ENCODE data around the gene OR3A2.
"Not testable (repeated sequence)": the region's sequence is repeated elsewhere in the genome, so short reads cannot be mapped to it uniquely, and the experiment has no call there.

OR3A2 gene

GRCh38 chr17:3308603-3309002 is 77.5 kb downstream of the OR3A2 start:
- no peak for TF ChIP-seq CTCF (IDR thresholded peaks at IDR 0.05)
- no peaks in the 10 kb centered on the region for H3K36me3 ChIP-seq
- H3K27me3 ChIP-seq = no peaks in the 10 kb centered on the region
- no peak overlapping the region for H3K27ac ChIP-seq
- H3K9me3 ChIP-seq = no peaks in the 10 kb centered on the region
- H3K4me3 ChIP-seq = no peak overlapping the region
- no peaks in the 10 kb centered on the region for H3K4me1 ChIP-seq
- intact Hi-C loops (cut with DNase I; ENCODE audit: low total_unique reads) = no loop called here
- no peak for DNase-seq

- Histone ChIP-seq H3K27ac (no peak within 1 kb of the TSS), H3K4me3 (no peak within 1 kb of the TSS), H3K9me3 (no peaks in the 10 kb centered on the region), H3K27me3 (no peaks in the 10 kb centered on the region), H3K4me1 (no peaks in the 10 kb centered on the region), H3K36me3 (no peaks in the 10 kb centered on the region)
- intact Hi-C loops (cut with DNase I; ENCODE audit: low total_unique reads) = no loop called here
- TF ChIP-seq CTCF (IDR thresholded peaks at IDR 0.05) = no peak
- no peak for DNase-seq
Measured at GRCh38 chr17:3298260-3298659, 87.8 kb downstream of the OR3A2 start, which contains the start of gene OR3A1. TSS of gene OR3A1 (minus strand) at chr17:3298360. CDS start at chr17:3292582, 5,778 bp downstream.

- Histone ChIP-seq H3K36me3 (no peaks in the 10 kb centered on the region), H3K9me3 (no peaks in the 10 kb centered on the region), H3K27ac (no peak overlapping the region), H3K4me1 (no peaks in the 10 kb centered on the region), H3K4me3 (no peak overlapping the region), H3K27me3 (no peaks in the 10 kb centered on the region)
- DNase-seq = no peak
- intact Hi-C loops (cut with DNase I; ENCODE audit: low total_unique reads) = no loop called here
- no peak for TF ChIP-seq CTCF (IDR thresholded peaks at IDR 0.05)
Measured at GRCh38 chr17:3295632-3296031, 90.5 kb downstream of the OR3A2 start.

GRCh38 chr17:3293548-3293947 is 92.6 kb downstream of the OR3A2 start:
- intact Hi-C loops (cut with DNase I; ENCODE audit: low total_unique reads); H3K27ac ChIP-seq: not testable (repeated sequence)

GRCh38 chr17:3282901-3283300 is 103.2 kb downstream of the OR3A2 start:
- Histone ChIP-seq H3K9me3 (no peaks in the 10 kb centered on the region), H3K27ac (no peak overlapping the region), H3K36me3 (no peaks in the 10 kb centered on the region), H3K4me3 (no peak overlapping the region), H3K4me1 (no peaks in the 10 kb centered on the region), H3K27me3 (no peaks in the 10 kb centered on the region)
- intact Hi-C loops (cut with DNase I; ENCODE audit: low total_unique reads) = no loop called here
- DNase-seq = no peak
- no peak for TF ChIP-seq CTCF (IDR thresholded peaks at IDR 0.05)

More at GRCh38 chr17:3293548-3293947, 92.6 kb downstream of the OR3A2 start:
- H3K4me1 ChIP-seq, H3K36me3 ChIP-seq, H3K4me3 ChIP-seq, H3K9me3 ChIP-seq, H3K27me3 ChIP-seq, DNase-seq: not testable (repeated sequence)

GRCh38 chr17:3276126-3276525 is 110.0 kb downstream of the OR3A2 start:
- H3K36me3 ChIP-seq = no peaks in the 10 kb centered on the region
- H3K27ac ChIP-seq = no peak overlapping the region
- intact Hi-C loops (cut with DNase I; ENCODE audit: low total_unique reads) = no loop called here
- H3K4me3 ChIP-seq = no peak overlapping the region
- TF ChIP-seq CTCF (IDR thresholded peaks at IDR 0.05) = no peak
- no peak for DNase-seq
- peaks cover 0 to 8% (median 0%) of the 10 kb centered on the region in 3 donors for H3K9me3 ChIP-seq
- H3K4me1 ChIP-seq = no peaks in the 10 kb centered on the region
- no peaks in the 10 kb centered on the region for H3K27me3 ChIP-seq

All from tibial artery (tissue), 4 donors.